Calu3 (cell line): ENCODE results near the gene LOXL4. TPM values are rescaled to one million over a fixed set of nuclear protein-coding genes. Genes with fewer than 3 reads are reported as not detected.

Experiments used
- BruUV-seq: library from RNA; stranded (reverse); fragments of 400-500 nt; replicated peaks from 2 replicates; lab custom pipeline; 2021; lab: Mats Ljungman, UMichigan
- CTCF ChIA-PET: fragments of 300-600 bp; sonication (Branson Sonifier 250); formaldehyde crosslinking; loops from one replicate; lab custom pipeline; 2022; ENCODE audit warnings: antibody characterized with exemption; lab: Charles Lee
- DNase-seq: peaks from one replicate; pipeline ENCODE4 v3.0.0; 2022
- H3K27ac Mint-ChIP-seq: one replicate; pipeline ENCODE4 v1.8.0; 2022; ENCODE audit warnings: mixed read lengths; ENCODE audit not compliant: unreplicated experiment
- H3K27me3 Mint-ChIP-seq: one replicate; pipeline ENCODE4 v1.8.0; 2022; ENCODE audit warnings: mixed read lengths; ENCODE audit not compliant: unreplicated experiment
- H3K36me3 Mint-ChIP-seq: one replicate; pipeline ENCODE4 v1.8.0; 2022; ENCODE audit warnings: mild to moderate bottlenecking, moderate library complexity, mixed read lengths; ENCODE audit not compliant: insufficient read depth, unreplicated experiment
- H3K4me1 Mint-ChIP-seq: one replicate; pipeline ENCODE4 v1.8.0; 2022; ENCODE audit warnings: mild to moderate bottlenecking, low read depth, mixed read lengths; ENCODE audit not compliant: unreplicated experiment
- H3K4me3 Mint-ChIP-seq: one replicate; pipeline ENCODE4 v1.8.0; 2022; ENCODE audit warnings: mild to moderate bottlenecking, low read depth, moderate library complexity, mixed read lengths; ENCODE audit not compliant: unreplicated experiment
- H3K9me3 Mint-ChIP-seq: one replicate; pipeline ENCODE4 v1.8.0; 2022; ENCODE audit warnings: low read depth, mixed read lengths; ENCODE audit not compliant: unreplicated experiment
- intact Hi-C: fragments of 100-400 bp; cut with micrococcal nuclease; formaldehyde crosslinking; loops from one replicate; pipeline ENCODE4 v1.10.0; 2022; ENCODE audit not compliant: unreplicated experiment
- total RNA-seq: library from RNA; stranded (reverse); gene quantifications from 2 replicates; pipeline ENCODE4 v1.2.3, GENCODE V29; 2022
- TF ChIP-seq, protein P1 (sequence below): fragments of 200-600 bp; IDR thresholded peaks from one replicate; pipeline ENCODE4 v1.8.0; 2022; ENCODE audit warnings: antibody characterized with exemption; ENCODE audit not compliant: unreplicated experiment

LOXL4 gene
- total RNA-seq, 1 experiment from 2014 or later, result 2.2 TPM

DNA sequence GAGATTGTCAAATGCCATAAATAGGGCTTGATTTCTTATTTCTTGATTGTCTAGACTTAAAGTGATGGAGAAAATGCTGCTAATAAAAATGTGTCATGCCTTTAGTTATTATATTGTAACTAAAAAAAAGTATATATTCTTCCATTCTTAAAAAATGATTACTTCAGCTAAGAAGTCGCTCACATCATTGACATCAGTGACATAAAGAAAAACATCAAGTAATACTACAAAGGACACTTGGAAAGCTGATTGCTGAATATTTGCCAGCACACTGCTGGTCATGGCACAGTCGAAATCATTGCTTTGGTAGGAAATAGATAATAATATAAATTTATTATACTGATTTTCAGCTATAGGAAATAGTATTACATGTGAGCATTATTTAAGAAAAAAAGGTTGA, 62.6 kb downstream of the LOXL4 start:
- Mint-ChIP-seq H3K27me3 (no peaks in the 10 kb centered on the region), H3K27ac (no peak overlapping the region), H3K4me1 (no peaks in the 10 kb centered on the region), H3K36me3 (no peaks in the 10 kb centered on the region), H3K9me3 (no peaks in the 10 kb centered on the region), H3K4me3 (no peak overlapping the region)
- intact Hi-C loops, result no loop called here
- DNase-seq, result no peak
- CTCF ChIA-PET, result no interaction called here
- BruUV-seq, result no TSS peak
- TF ChIP-seq, protein P1, sequence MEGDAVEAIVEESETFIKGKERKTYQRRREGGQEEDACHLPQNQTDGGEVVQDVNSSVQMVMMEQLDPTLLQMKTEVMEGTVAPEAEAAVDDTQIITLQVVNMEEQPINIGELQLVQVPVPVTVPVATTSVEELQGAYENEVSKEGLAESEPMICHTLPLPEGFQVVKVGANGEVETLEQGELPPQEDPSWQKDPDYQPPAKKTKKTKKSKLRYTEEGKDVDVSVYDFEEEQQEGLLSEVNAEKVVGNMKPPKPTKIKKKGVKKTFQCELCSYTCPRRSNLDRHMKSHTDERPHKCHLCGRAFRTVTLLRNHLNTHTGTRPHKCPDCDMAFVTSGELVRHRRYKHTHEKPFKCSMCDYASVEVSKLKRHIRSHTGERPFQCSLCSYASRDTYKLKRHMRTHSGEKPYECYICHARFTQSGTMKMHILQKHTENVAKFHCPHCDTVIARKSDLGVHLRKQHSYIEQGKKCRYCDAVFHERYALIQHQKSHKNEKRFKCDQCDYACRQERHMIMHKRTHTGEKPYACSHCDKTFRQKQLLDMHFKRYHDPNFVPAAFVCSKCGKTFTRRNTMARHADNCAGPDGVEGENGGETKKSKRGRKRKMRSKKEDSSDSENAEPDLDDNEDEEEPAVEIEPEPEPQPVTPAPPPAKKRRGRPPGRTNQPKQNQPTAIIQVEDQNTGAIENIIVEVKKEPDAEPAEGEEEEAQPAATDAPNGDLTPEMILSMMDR, result no peak

DNA sequence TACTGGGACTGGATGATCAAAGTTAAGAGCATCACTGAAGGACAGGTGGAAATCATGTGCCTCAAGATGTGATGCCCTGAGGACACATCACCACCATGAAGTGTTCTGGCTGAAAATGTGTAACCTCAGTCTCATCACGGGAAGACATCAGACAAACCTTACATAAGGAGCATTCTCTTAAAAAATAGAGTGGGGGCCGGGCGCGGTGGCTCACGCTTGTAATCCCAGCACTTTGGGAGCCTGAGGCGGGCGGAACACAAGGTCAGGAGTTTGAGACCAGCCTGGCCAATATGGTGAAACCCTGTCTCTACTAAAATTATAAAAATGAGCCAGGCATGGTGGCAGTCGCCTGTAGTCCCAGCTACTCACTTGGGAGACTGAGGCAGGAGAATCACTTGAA, 65.6 kb downstream of the LOXL4 start:
- no peak for DNase-seq
- no peaks in the 10 kb centered on the region for H3K27me3 Mint-ChIP-seq
- intact Hi-C loops, result no loop called here
- H3K27ac Mint-ChIP-seq, result no peak overlapping the region
- H3K4me3 Mint-ChIP-seq, result no peak overlapping the region
- no TSS peak for BruUV-seq
- H3K9me3 Mint-ChIP-seq, result no peaks in the 10 kb centered on the region
- no peaks in the 10 kb centered on the region for H3K36me3 Mint-ChIP-seq
- TF ChIP-seq, protein P1, result no peak
- H3K4me1 Mint-ChIP-seq, result peaks cover 8% of the 10 kb centered on the region
- CTCF ChIA-PET, result no interaction called here

DNA sequence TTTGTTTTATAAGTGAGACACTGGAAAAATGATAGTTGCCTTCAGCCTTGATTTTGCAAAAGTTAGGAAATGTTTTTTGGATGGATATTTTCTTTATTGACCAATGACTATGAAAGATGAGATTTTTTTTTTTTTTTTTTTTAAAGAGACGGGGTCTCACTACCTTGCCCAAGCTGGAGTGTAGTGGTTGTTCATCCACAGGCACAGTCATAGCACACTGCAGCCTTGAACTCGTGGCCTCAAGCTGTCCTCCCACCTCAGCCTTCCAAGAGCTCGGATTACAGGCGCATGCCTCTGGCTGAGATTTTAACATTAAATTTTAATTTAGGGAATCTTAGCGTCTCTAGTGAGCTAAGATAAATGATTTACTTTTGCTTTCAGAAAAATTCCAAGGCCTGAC, 66.2 kb downstream of the LOXL4 start:
- H3K4me1 Mint-ChIP-seq, result peaks cover 10% of the 10 kb centered on the region
- CTCF ChIA-PET, result no interaction called here
- DNase-seq, result no peak
- H3K27ac Mint-ChIP-seq, result no peak overlapping the region
- no peak overlapping the region for H3K4me3 Mint-ChIP-seq
- BruUV-seq, result no TSS peak
- no peaks in the 10 kb centered on the region for H3K36me3 Mint-ChIP-seq
- TF ChIP-seq, protein P1, result no peak
- H3K9me3 Mint-ChIP-seq, result no peaks in the 10 kb centered on the region
- intact Hi-C loops, result no loop called here
- no peaks in the 10 kb centered on the region for H3K27me3 Mint-ChIP-seq

Other genes with a start within 250 kb of the LOXL4 start
- gene CRTAC1, start 237.6 kb downstream of the LOXL4 start, total RNA-seq, result not detected in 2 replicates
- gene R3HCC1L, start 133.5 kb downstream of the LOXL4 start, total RNA-seq, result 11.8 and 12.4 TPM in 2 replicates
- 7.0 and 10.1 TPM in 2 replicates for gene PYROXD2, start 147.0 kb upstream of the LOXL4 start, total RNA-seq
- 28.1 and 34.2 TPM in 2 replicates for gene HPS1, start 178.7 kb upstream of the LOXL4 start, total RNA-seq